SK-N-SH treated with all-trans-retinoic acid at 6 μM for 48 hours (cell line): ENCODE measurements around the gene TRIM25.

ENCODE experiments used
- ATAC-seq: fragments of 200-7000 bp; cut with Tn5 transposase; 3 replicates; pipeline ENCODE4 v1.9.1; 2020; ENCODE audit warnings: mild to moderate bottlenecking, moderate library complexity
- ARNTL ChIP-seq: fragments of 450-650 bp; formaldehyde crosslinking; IDR thresholded peaks from 2 replicates; pipeline ENCODE4 v1.5.0; 2020; ENCODE audit warnings: low read depth, mild to moderate bottlenecking, moderate library complexity, borderline replicate concordance
- BACH2 ChIP-seq: fragments of 250-450 bp; sonication (Bioruptor Pico); IDR thresholded peaks from 2 replicates; pipeline ENCODE4 v1.9.0; 2021; ENCODE audit warnings: mild to moderate bottlenecking, borderline replicate concordance
- CREB5 ChIP-seq: fragments of 250-450 bp; sonication (Bioruptor Pico); IDR thresholded peaks from 2 replicates; pipeline ENCODE4 v1.5.1; 2020; ENCODE audit warnings: low read depth, mild to moderate bottlenecking, moderate library complexity
- CSDC2 ChIP-seq: fragments of 250-450 bp; sonication (Bioruptor Pico); IDR thresholded peaks from 2 replicates; pipeline ENCODE4 v1.5.0; 2020; ENCODE audit warnings: mild to moderate bottlenecking, moderate library complexity
- ESRRG ChIP-seq: fragments of 250-450 bp; sonication (Bioruptor Pico); IDR thresholded peaks from 2 replicates; pipeline ENCODE4 v1.6.1; 2021; ENCODE audit warnings: mild to moderate bottlenecking
- GLIS3 ChIP-seq: fragments of 250-450 bp; sonication (Bioruptor Pico); IDR thresholded peaks from 2 replicates; pipeline ENCODE4 v1.5.0; 2020; ENCODE audit warnings: mild to moderate bottlenecking, moderate library complexity
- ISL1 ChIP-seq: fragments of 250-450 bp; sonication (Bioruptor Pico); IDR thresholded peaks from 2 replicates; pipeline ENCODE4 v2.1.2; 2022; ENCODE audit warnings: mild to moderate bottlenecking, moderate library complexity
- OSR1 ChIP-seq: fragments of 250-450 bp; sonication (Bioruptor Pico); IDR thresholded peaks from 2 replicates; pipeline ENCODE4 v1.8.0; 2022; ENCODE audit warnings: moderate library complexity, mild to moderate bottlenecking, inconsistent platforms
- POU6F1 ChIP-seq: fragments of 250-450 bp; sonication (Bioruptor Pico); IDR thresholded peaks from 2 replicates; pipeline ENCODE4 v1.8.0; 2021; ENCODE audit warnings: low read depth, mild to moderate bottlenecking, moderate library complexity, borderline replicate concordance
- PPARA ChIP-seq: fragments of 250-450 bp; sonication (Bioruptor Pico); IDR thresholded peaks from 2 replicates; pipeline ENCODE4 v1.5.0; 2020; ENCODE audit warnings: mild to moderate bottlenecking, borderline replicate concordance
- RARB ChIP-seq: fragments of 250-450 bp; sonication (Bioruptor Pico); IDR thresholded peaks from 2 replicates; pipeline ENCODE4 v1.8.0; 2021; ENCODE audit warnings: mild to moderate bottlenecking, moderate library complexity
- SNAI2 ChIP-seq: fragments of 250-450 bp; sonication (Bioruptor Pico); IDR thresholded peaks from 2 replicates; pipeline ENCODE4 v1.5.0; 2020; ENCODE audit warnings: mild to moderate bottlenecking, moderate library complexity
- TCF4 ChIP-seq: fragments of 250-450 bp; sonication (Bioruptor Pico); IDR thresholded peaks from 2 replicates; pipeline ENCODE4 v1.8.0; 2021; ENCODE audit warnings: mild to moderate bottlenecking, moderate library complexity, borderline replicate concordance
- TOX ChIP-seq: fragments of 250-450 bp; sonication (Bioruptor Pico); IDR thresholded peaks from 2 replicates; pipeline ENCODE4 v1.8.0; 2021; ENCODE audit warnings: mild to moderate bottlenecking, moderate library complexity, borderline replicate concordance
- ZC3H10 ChIP-seq: fragments of 250-450 bp; sonication (Bioruptor Pico); IDR thresholded peaks from 2 replicates; pipeline ENCODE4 v1.5.1; 2021; ENCODE audit warnings: mild to moderate bottlenecking, moderate library complexity
- ZFP3 ChIP-seq: fragments of 250-450 bp; sonication (Bioruptor Pico); IDR thresholded peaks from 2 replicates; pipeline ENCODE4 v1.5.0; 2020; ENCODE audit warnings: mild to moderate bottlenecking, moderate library complexity
- ZFP30 ChIP-seq: fragments of 450-650 bp; formaldehyde crosslinking; IDR thresholded peaks from 2 replicates; pipeline ENCODE4 v1.5.0; 2022; ENCODE audit warnings: mild to moderate bottlenecking, moderate library complexity
- ZNF565 ChIP-seq: fragments of 450-650 bp; formaldehyde crosslinking; conservative IDR thresholded peaks from 2 replicates; pipeline ENCODE4 v1.5.0; 2020; ENCODE audit warnings: low read depth, mild to moderate bottlenecking, moderate library complexity
- ZNF70 ChIP-seq: fragments of 450-650 bp; formaldehyde crosslinking; IDR thresholded peaks from 2 replicates; pipeline ENCODE4 v1.5.0; 2020; ENCODE audit warnings: mild to moderate bottlenecking, moderate library complexity
- ZNF8 ChIP-seq: fragments of 450-650 bp; formaldehyde crosslinking; IDR thresholded peaks from 2 replicates; pipeline ENCODE4 v1.5.0; 2020; ENCODE audit warnings: mild to moderate bottlenecking, moderate library complexity
- TF ChIP-seq, protein P1 (sequence below): fragments of 250-450 bp; sonication (Bioruptor Pico); IDR thresholded peaks from 2 replicates; pipeline ENCODE4 v1.8.0; 2020; ENCODE audit warnings: mild to moderate bottlenecking, moderate library complexity, borderline replicate concordance
- TF ChIP-seq, protein P2 (sequence below): fragments of 250-450 bp; sonication (Bioruptor Pico); IDR thresholded peaks from 2 replicates; pipeline ENCODE4 v1.5.0; 2020; ENCODE audit warnings: mild to moderate bottlenecking, moderate library complexity

Gene TRIM25

GRCh38 chr17:56925088-56925487 is 11.2 kb upstream of the TRIM25 start:
- TF ChIP-seq, protein P1, sequence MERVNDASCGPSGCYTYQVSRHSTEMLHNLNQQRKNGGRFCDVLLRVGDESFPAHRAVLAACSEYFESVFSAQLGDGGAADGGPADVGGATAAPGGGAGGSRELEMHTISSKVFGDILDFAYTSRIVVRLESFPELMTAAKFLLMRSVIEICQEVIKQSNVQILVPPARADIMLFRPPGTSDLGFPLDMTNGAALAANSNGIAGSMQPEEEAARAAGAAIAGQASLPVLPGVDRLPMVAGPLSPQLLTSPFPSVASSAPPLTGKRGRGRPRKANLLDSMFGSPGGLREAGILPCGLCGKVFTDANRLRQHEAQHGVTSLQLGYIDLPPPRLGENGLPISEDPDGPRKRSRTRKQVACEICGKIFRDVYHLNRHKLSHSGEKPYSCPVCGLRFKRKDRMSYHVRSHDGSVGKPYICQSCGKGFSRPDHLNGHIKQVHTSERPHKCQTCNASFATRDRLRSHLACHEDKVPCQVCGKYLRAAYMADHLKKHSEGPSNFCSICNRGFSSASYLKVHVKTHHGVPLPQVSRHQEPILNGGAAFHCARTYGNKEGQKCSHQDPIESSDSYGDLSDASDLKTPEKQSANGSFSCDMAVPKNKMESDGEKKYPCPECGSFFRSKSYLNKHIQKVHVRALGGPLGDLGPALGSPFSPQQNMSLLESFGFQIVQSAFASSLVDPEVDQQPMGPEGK (CRISPR knock-in tag): no peak
- TF ChIP-seq, protein P2, sequence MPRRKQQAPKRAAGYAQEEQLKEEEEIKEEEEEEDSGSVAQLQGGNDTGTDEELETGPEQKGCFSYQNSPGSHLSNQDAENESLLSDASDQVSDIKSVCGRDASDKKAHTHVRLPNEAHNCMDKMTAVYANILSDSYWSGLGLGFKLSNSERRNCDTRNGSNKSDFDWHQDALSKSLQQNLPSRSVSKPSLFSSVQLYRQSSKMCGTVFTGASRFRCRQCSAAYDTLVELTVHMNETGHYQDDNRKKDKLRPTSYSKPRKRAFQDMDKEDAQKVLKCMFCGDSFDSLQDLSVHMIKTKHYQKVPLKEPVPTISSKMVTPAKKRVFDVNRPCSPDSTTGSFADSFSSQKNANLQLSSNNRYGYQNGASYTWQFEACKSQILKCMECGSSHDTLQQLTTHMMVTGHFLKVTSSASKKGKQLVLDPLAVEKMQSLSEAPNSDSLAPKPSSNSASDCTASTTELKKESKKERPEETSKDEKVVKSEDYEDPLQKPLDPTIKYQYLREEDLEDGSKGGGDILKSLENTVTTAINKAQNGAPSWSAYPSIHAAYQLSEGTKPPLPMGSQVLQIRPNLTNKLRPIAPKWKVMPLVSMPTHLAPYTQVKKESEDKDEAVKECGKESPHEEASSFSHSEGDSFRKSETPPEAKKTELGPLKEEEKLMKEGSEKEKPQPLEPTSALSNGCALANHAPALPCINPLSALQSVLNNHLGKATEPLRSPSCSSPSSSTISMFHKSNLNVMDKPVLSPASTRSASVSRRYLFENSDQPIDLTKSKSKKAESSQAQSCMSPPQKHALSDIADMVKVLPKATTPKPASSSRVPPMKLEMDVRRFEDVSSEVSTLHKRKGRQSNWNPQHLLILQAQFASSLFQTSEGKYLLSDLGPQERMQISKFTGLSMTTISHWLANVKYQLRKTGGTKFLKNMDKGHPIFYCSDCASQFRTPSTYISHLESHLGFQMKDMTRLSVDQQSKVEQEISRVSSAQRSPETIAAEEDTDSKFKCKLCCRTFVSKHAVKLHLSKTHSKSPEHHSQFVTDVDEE (CRISPR knock-in tag): no peak
- TF ChIP-seq RARB (CRISPR knock-in tag) (no peak), ZFP3 (CRISPR knock-in tag) (no peak), TCF4 (CRISPR knock-in tag) (no peak), ZNF70 (CRISPR knock-in tag) (no peak), POU6F1 (CRISPR knock-in tag) (no peak), ZNF565 (no peak), GLIS3 (CRISPR knock-in tag) (no peak), ZNF8 (CRISPR knock-in tag) (no peak), OSR1 (no peak), ZFP30 (CRISPR knock-in tag) (no peak), TOX (CRISPR knock-in tag) (no peak), BACH2 (CRISPR knock-in tag) (no peak), ARNTL (CRISPR knock-in tag) (no peak), ESRRG (CRISPR knock-in tag) (no peak), CREB5 (CRISPR knock-in tag) (no peak), ISL1 (no peak)
- TF ChIP-seq, all 23 proteins: peak for 0
- ATAC-seq: no peak

DNA sequence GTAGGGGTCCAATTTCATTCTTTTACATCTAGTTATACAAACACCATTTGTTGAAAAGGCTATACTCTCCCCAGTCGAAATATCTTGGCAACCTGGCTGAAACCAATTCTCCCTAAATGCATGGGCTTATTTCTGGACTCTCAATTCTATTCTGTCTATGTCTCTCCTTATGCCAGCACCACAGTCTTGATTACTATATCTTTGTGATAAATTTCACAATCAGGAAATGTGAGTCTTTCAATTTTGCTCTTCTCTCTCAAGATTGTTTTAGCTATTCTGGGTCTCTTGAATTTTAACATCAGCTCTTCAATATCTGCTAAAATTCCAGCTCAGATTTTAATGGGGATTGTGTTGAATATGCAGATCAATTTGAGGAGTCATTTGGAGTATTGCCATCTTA is 5.9 kb upstream of the TRIM25 start:
- no peak for TF ChIP-seq ESRRG (CRISPR knock-in tag)
- TF ChIP-seq CSDC2 (CRISPR knock-in tag): no peak
- TF ChIP-seq ZNF8 (CRISPR knock-in tag): no peak
- TF ChIP-seq, protein P2 (CRISPR knock-in tag): no peak
- no peak for TF ChIP-seq ARNTL (CRISPR knock-in tag)
- TF ChIP-seq ZFP30 (CRISPR knock-in tag): no peak
- no peak for TF ChIP-seq ZC3H10
- TF ChIP-seq ISL1: no peak
- no peak for TF ChIP-seq PPARA (CRISPR knock-in tag)
- no peak for TF ChIP-seq BACH2 (CRISPR knock-in tag)
- TF ChIP-seq SNAI2 (CRISPR knock-in tag): no peak
- no peak for ATAC-seq
